Trophoblast cell (in vitro differentiated cells and primary cell): ENCODE measurements around the gene CDC25A.
A peak's percentile ranks its signal among the peaks of the same experiment; 100 is the strongest.

ENCODE experiments used
- DNase-seq, 2 donors: peaks; one replicate each; pipeline ENCODE4 v3.0.0-alpha.2; 2016
- H2AFZ ChIP-seq: 2 replicates; pipeline ENCODE4 v1.6.1; 2013; ENCODE audit warnings: low read length, moderate library complexity, mild to moderate bottlenecking; ENCODE audit not compliant: insufficient read depth, poor library complexity
- H2AK5ac ChIP-seq: 2 replicates; pipeline ENCODE4 v1.6.1; 2013; ENCODE audit warnings: mild to moderate bottlenecking, low read length
- H2BK120ac ChIP-seq: 2 replicates; pipeline ENCODE4 v1.6.1; 2013; ENCODE audit warnings: low read length, mild to moderate bottlenecking, moderate library complexity; ENCODE audit not compliant: insufficient read depth, poor library complexity
- H2BK12ac ChIP-seq: 2 replicates; pipeline ENCODE4 v1.6.1; 2013; ENCODE audit warnings: mild to moderate bottlenecking, low read length, moderate library complexity
- H2BK5ac ChIP-seq: 2 replicates; pipeline ENCODE4 v1.6.1; 2013; ENCODE audit warnings: low read length, low read depth, moderate library complexity, mild to moderate bottlenecking; ENCODE audit not compliant: poor library complexity
- H3K14ac ChIP-seq: 2 replicates; pipeline ENCODE4 v1.6.1; 2013; ENCODE audit warnings: mild to moderate bottlenecking, low read length
- H3K18ac ChIP-seq: 2 replicates; pipeline ENCODE4 v1.6.1; 2013; ENCODE audit warnings: mild to moderate bottlenecking, low read length
- H3K23ac ChIP-seq: 2 replicates; pipeline ENCODE4 v1.6.1; 2013; ENCODE audit warnings: low read length
- H3K27ac ChIP-seq: 2 replicates; pipeline ENCODE4 v1.5.1; 2013; ENCODE audit warnings: low read depth, mild to moderate bottlenecking, inconsistent platforms, low read length, moderate library complexity
- H3K27me3 ChIP-seq: 2 replicates; pipeline ENCODE4 v1.6.1; 2013; ENCODE audit warnings: inconsistent platforms, mild to moderate bottlenecking, low read length, moderate library complexity; ENCODE audit not compliant: insufficient read depth
- H3K36me3 ChIP-seq, 2 experiments: 1 replicate in 1 of 2; 2 replicates in 1 of 2; pipeline ENCODE4 v1.6.1; 2013; ENCODE audit warnings: low read length in 2 of 2, mild to moderate bottlenecking in 2 of 2, moderate library complexity in 1 of 2; ENCODE audit not compliant: insufficient read depth in 2 of 2, control insufficient read depth in 1 of 2
- H3K4ac ChIP-seq: 2 replicates; pipeline ENCODE4 v1.6.1; 2013; ENCODE audit warnings: low read depth, mild to moderate bottlenecking, low read length, moderate library complexity
- H3K4me1 ChIP-seq, 2 experiments: 1 replicate in 1 of 2; 2 replicates in 1 of 2; pipeline ENCODE4 v1.6.1; 2013; ENCODE audit warnings: low read length in 2 of 2, mild to moderate bottlenecking in 2 of 2, moderate library complexity in 1 of 2; ENCODE audit not compliant: insufficient read depth in 2 of 2, control insufficient read depth in 1 of 2
- H3K4me2 ChIP-seq: 2 replicates; pipeline ENCODE4 v1.6.1; 2013; ENCODE audit warnings: inconsistent platforms, mild to moderate bottlenecking, low read length, moderate library complexity
- H3K4me3 ChIP-seq: 2 replicates; pipeline ENCODE4 v1.5.1; 2013; ENCODE audit warnings: mild to moderate bottlenecking, low read depth, low read length, inconsistent platforms
- H3K79me1 ChIP-seq: one replicate; pipeline ENCODE4 v1.6.1; 2013; ENCODE audit warnings: low read length
- H3K79me2 ChIP-seq: 2 replicates; pipeline ENCODE4 v1.6.1; 2013; ENCODE audit warnings: low read length, mild to moderate bottlenecking; ENCODE audit not compliant: control insufficient read depth, insufficient read depth, poor library complexity
- H3K9ac ChIP-seq: 2 replicates; pipeline ENCODE4 v1.6.1; 2013; ENCODE audit warnings: mild to moderate bottlenecking, low read length
- H3K9me3 ChIP-seq: 2 replicates; pipeline ENCODE4 v1.6.1; 2013; ENCODE audit warnings: low read depth, mild to moderate bottlenecking, control low read depth, inconsistent platforms, low read length; ENCODE audit not compliant: insufficient read depth
- H4K12ac ChIP-seq: 2 replicates; pipeline ENCODE4 v1.6.1; 2013; ENCODE audit warnings: low read depth, mild to moderate bottlenecking, low read length, moderate library complexity
- H4K8ac ChIP-seq: 2 replicates; pipeline ENCODE4 v1.6.1; 2013; ENCODE audit warnings: low read depth, mild to moderate bottlenecking, low read length, moderate library complexity
- H4K91ac ChIP-seq: one replicate; pipeline ENCODE4 v1.6.1; 2013; ENCODE audit warnings: low read depth, mild to moderate bottlenecking, low read length, moderate library complexity
- WGBS: extraction: QIAGEN DNeasy Blood & Tissue Kit; methylation state at CpG from one replicate; pipeline ENCODE4 v1.1.7; 2013; ENCODE audit warnings: missing lambda C conversion rate; ENCODE audit not compliant: insufficient read length, insufficient coverage; ENCODE audit errors: extremely low coverage; 5-methylcytosine and 5-hydroxymethylcytosine counted together

CDC25A gene

GRCh38 chr3:48186631-48187300 lies 1.5 kb downstream of the CDC25A start:
- H3K4me2 ChIP-seq, result peak overlapping the region; percentile 98
- no peak overlapping the region for H4K12ac ChIP-seq
- peak overlapping the region; percentile 98 for H3K9ac ChIP-seq

GRCh38 chr3:48185129-48185528 lies 3.1 kb downstream of the CDC25A start:
- H3K79me1 ChIP-seq, result peaks cover 9% of the 10 kb centered on the region
- H3K18ac ChIP-seq, result no peak overlapping the region
- H4K91ac ChIP-seq, result no peak overlapping the region
- no peak overlapping the region for H3K4ac ChIP-seq
- H3K4me2 ChIP-seq, result no peak overlapping the region
- H3K27me3 ChIP-seq, result no peaks in the 10 kb centered on the region
- peaks cover 11% of the 10 kb centered on the region for H3K79me2 ChIP-seq
- no peak overlapping the region for H2AFZ ChIP-seq
- no peak overlapping the region for H3K23ac ChIP-seq
- H3K14ac ChIP-seq, result no peak overlapping the region
- H2AK5ac ChIP-seq, result no peak overlapping the region
- no peak for DNase-seq
- H2BK5ac ChIP-seq, result no peak overlapping the region
- peaks cover 0 to 3% of the 10 kb centered on the region in 2 experiments for H3K4me1 ChIP-seq
- WGBS, result no CpG with 5 or more reads among the region's 4 CpGs
- H2BK12ac ChIP-seq, result no peak overlapping the region
- no peak overlapping the region for H4K8ac ChIP-seq
- H4K12ac ChIP-seq, result no peak overlapping the region
- H3K36me3 ChIP-seq, result peaks cover 12 to 28% of the 10 kb centered on the region in 2 experiments
- H2BK120ac ChIP-seq, result no peak overlapping the region
- H3K4me3 ChIP-seq, result no peak overlapping the region
- H3K27ac ChIP-seq, result no peak overlapping the region
- no peaks in the 10 kb centered on the region for H3K9me3 ChIP-seq
- H3K9ac ChIP-seq, result no peak overlapping the region

More at GRCh38 chr3:48186631-48187300, 1.5 kb downstream of the CDC25A start:
- Histone ChIP-seq H3K18ac (no peak overlapping the region), H3K9me3 (peaks cover 2% of the 10 kb centered on the region), H3K79me1 (peaks cover 9% of the 10 kb centered on the region), H3K4me1 (peaks cover 0 to 3% of the 10 kb centered on the region in 2 experiments), H2BK12ac (no peak overlapping the region), H2AK5ac (no peak overlapping the region), H3K4ac (peak overlapping the region; percentile 13), H3K36me3 (peaks cover 10 to 21% of the 10 kb centered on the region in 2 experiments), H4K8ac (peak overlapping the region; percentile 72), H3K27me3 (no peaks in the 10 kb centered on the region), H2BK5ac (no peak overlapping the region), H2BK120ac (no peak overlapping the region), H4K91ac (no peak overlapping the region), H3K79me2 (peaks cover 11% of the 10 kb centered on the region), H3K14ac (no peak overlapping the region), H3K27ac (no peak overlapping the region), H3K4me3 (peak overlapping the region; percentile 100), H3K23ac (peak overlapping the region; percentile 59), H2AFZ (peak overlapping the region; percentile 94)
- no CpG with 5 or more reads among the region's 7 CpGs for WGBS
- no peak for DNase-seq

GRCh38 chr3:48184299-48184698 lies 3.9 kb downstream of the CDC25A start:
- Histone ChIP-seq H4K91ac (no peak overlapping the region), H3K79me1 (peaks cover 9% of the 10 kb centered on the region), H3K79me2 (peaks cover 11% of the 10 kb centered on the region), H4K8ac (no peak overlapping the region), H3K27me3 (no peaks in the 10 kb centered on the region), H3K14ac (no peak overlapping the region), H4K12ac (no peak overlapping the region), H2BK120ac (no peak overlapping the region), H3K9me3 (no peaks in the 10 kb centered on the region), H3K4me1 (peaks cover 0 to 3% of the 10 kb centered on the region in 2 experiments), H2BK5ac (no peak overlapping the region), H3K18ac (no peak overlapping the region), H3K4me3 (no peak overlapping the region), H3K4ac (no peak overlapping the region), H3K27ac (no peak overlapping the region), H3K4me2 (no peak overlapping the region), H3K23ac (no peak overlapping the region), H2BK12ac (no peak overlapping the region), H3K36me3 (peaks cover 13 to 34% of the 10 kb centered on the region in 2 experiments), H2AK5ac (no peak overlapping the region), H3K9ac (no peak overlapping the region), H2AFZ (no peak overlapping the region)
- peak in 1 of 2 donors; percentile 9 for DNase-seq
- WGBS, result no CpG with 5 or more reads among the region's 2 CpGs

GRCh38 chr3:48180531-48181253 lies 7.5 kb downstream of the CDC25A start:
- Histone ChIP-seq H3K4ac (no peak overlapping the region), H2AK5ac (no peak overlapping the region), H3K36me3 (peaks cover 17 to 51% of the 10 kb centered on the region in 2 experiments), H3K79me2 (no peaks in the 10 kb centered on the region), H3K27ac (no peak overlapping the region), H2BK5ac (no peak overlapping the region), H3K4me1 (no peaks in the 10 kb centered on the region), H3K79me1 (no peaks in the 10 kb centered on the region), H3K4me2 (no peak overlapping the region), H3K4me3 (no peak overlapping the region), H4K91ac (no peak overlapping the region), H3K27me3 (no peaks in the 10 kb centered on the region), H3K14ac (no peak overlapping the region), H2AFZ (no peak overlapping the region), H3K18ac (no peak overlapping the region), H3K9me3 (no peaks in the 10 kb centered on the region), H3K9ac (no peak overlapping the region), H3K23ac (no peak overlapping the region), H4K12ac (no peak overlapping the region), H2BK12ac (no peak overlapping the region), H2BK120ac (no peak overlapping the region), H4K8ac (no peak overlapping the region)
- DNase-seq, result peak in 1 of 2 donors; percentile 29
- no CpG with 5 or more reads among the region's 5 CpGs for WGBS
